Natural killer cell treated with Interleukin-12 subunit alpha and Interleukin-12 subunit beta and Interleukin-15 and Interleukin-18, amount 100 ng/mL, for 72 hours (primary cell): ENCODE measurements around the gene ARL8B. TPM values are rescaled to one million over a fixed set of nuclear protein-coding genes. Genes with fewer than 3 reads are reported as not detected.
A peak's percentile ranks its signal among the peaks of the same experiment; 100 is the strongest.

Source experiments
- ATAC-seq, 2 donors: fragments of 150-1000 bp; cut with Tn5 transposase in 1 of 2; sonication (Bioruptor Pico), chemical (Tn5 transposase) in 1 of 2; 2 replicates each; pipeline ENCODE4 v1.10.0; 2021
- DNase-seq: peaks from one replicate; pipeline ENCODE4 v3.0.0; 2022; ENCODE audit warnings: low spot score
- H3K27ac Mint-ChIP-seq, 2 donors: 1 replicate in 1 of 2; 2 replicates in 1 of 2; pipeline ENCODE4 v1.8.0; 2022; ENCODE audit warnings: mixed read lengths in 2 of 2, mild to moderate bottlenecking in 1 of 2, moderate library complexity in 1 of 2
- H3K27me3 Mint-ChIP-seq, 2 donors: 1 replicate in 1 of 2; 2 replicates in 1 of 2; pipeline ENCODE4 v1.8.0; 2022; ENCODE audit warnings: mixed read lengths in 2 of 2
- H3K36me3 Mint-ChIP-seq: one replicate; pipeline ENCODE4 v1.8.0; 2022; ENCODE audit warnings: mixed read lengths
- H3K4me1 Mint-ChIP-seq, 2 donors: 1 replicate in 1 of 2; 2 replicates in 1 of 2; pipeline ENCODE4 v1.8.0; 2022; ENCODE audit warnings: low read depth in 2 of 2, mixed read lengths in 2 of 2, mild to moderate bottlenecking in 1 of 2
- H3K4me3 Mint-ChIP-seq: one replicate; pipeline ENCODE4 v1.8.0; 2022; ENCODE audit warnings: mixed read lengths
- H3K9me3 Mint-ChIP-seq: 2 replicates; pipeline ENCODE4 v1.8.0; 2022; ENCODE audit warnings: mixed read lengths
- total RNA-seq, 2 donors: library from RNA; stranded (reverse); gene quantifications; one replicate each; pipeline ENCODE4 v1.2.3, GENCODE V29; 2022

ARL8B gene
- total RNA-seq, 2 donors from 2014 or later: 77.4 to 80.4 TPM

- peaks cover 26 to 30% of the 10 kb centered on the region in 2 donors for H3K4me1 Mint-ChIP-seq
These were observed 79.4 kb downstream of the ARL8B start for GRCh38 chr3:5201536-5201935.

GRCh38 chr3:5202222-5202621 lies 80.1 kb downstream of the ARL8B start:
- peak overlapping the region in 1 of 2 donors; percentile 68 for H3K27ac Mint-ChIP-seq
- ATAC-seq: no peak

More at GRCh38 chr3:5201536-5201935, 79.4 kb downstream of the ARL8B start:
- H3K4me3 Mint-ChIP-seq: no peak overlapping the region
- H3K9me3 Mint-ChIP-seq: peaks cover 3% of the 10 kb centered on the region
- H3K27ac Mint-ChIP-seq: peak overlapping the region in 1 of 2 donors; percentile 68
- H3K27me3 Mint-ChIP-seq: no peaks in the 10 kb centered on the region
- H3K36me3 Mint-ChIP-seq: peaks cover 57% of the 10 kb centered on the region
- ATAC-seq: no peak
- no peak for DNase-seq

GRCh38 chr3:5205165-5205941 lies 83.3 kb downstream of the ARL8B start:
- peaks cover 0 to 6% of the 10 kb centered on the region in 2 donors for H3K4me1 Mint-ChIP-seq
- no peaks in the 10 kb centered on the region for H3K27me3 Mint-ChIP-seq
- no peak for ATAC-seq
- H3K27ac Mint-ChIP-seq: peak overlapping the region; percentile 11 to 57
- peaks cover 54% of the 10 kb centered on the region for H3K36me3 Mint-ChIP-seq
- H3K9me3 Mint-ChIP-seq: no peaks in the 10 kb centered on the region
- no peak for DNase-seq
- H3K4me3 Mint-ChIP-seq: no peak overlapping the region

More at GRCh38 chr3:5202222-5202621, 80.1 kb downstream of the ARL8B start:
- no peaks in the 10 kb centered on the region for H3K27me3 Mint-ChIP-seq
- H3K9me3 Mint-ChIP-seq: no peaks in the 10 kb centered on the region
- peaks cover 19 to 23% of the 10 kb centered on the region in 2 donors for H3K4me1 Mint-ChIP-seq
- peaks cover 57% of the 10 kb centered on the region for H3K36me3 Mint-ChIP-seq
- no peak overlapping the region for H3K4me3 Mint-ChIP-seq
- no peak for DNase-seq

- ATAC-seq (no peak), DNase-seq (no peak)
- Mint-ChIP-seq H3K9me3 (no peaks in the 10 kb centered on the region), H3K4me1 (peaks cover 0 to 11% of the 10 kb centered on the region in 2 donors), H3K27ac (no peak overlapping the region), H3K4me3 (no peak overlapping the region), H3K36me3 (peaks cover 66% of the 10 kb centered on the region), H3K27me3 (no peaks in the 10 kb centered on the region)
These were observed 88.8 kb downstream of the ARL8B start for GRCh38 chr3:5210926-5211325.

- H3K9me3 Mint-ChIP-seq: no peaks in the 10 kb centered on the region
- no peak for ATAC-seq
These were observed 90.8 kb downstream of the ARL8B start for GRCh38 chr3:5212628-5213573.

GRCh38 chr3:5213574-5213966 lies 91.5 kb downstream of the ARL8B start:
- DNase-seq (no peak), ATAC-seq (no peak)
- Mint-ChIP-seq H3K4me3 (no peak overlapping the region), H3K36me3 (peaks cover 54% of the 10 kb centered on the region), H3K9me3 (no peaks in the 10 kb centered on the region), H3K27me3 (no peaks in the 10 kb centered on the region), H3K4me1 (peaks cover 0 to 11% of the 10 kb centered on the region in 2 donors), H3K27ac (peak overlapping the region in 1 of 2 donors; percentile 29)

More at GRCh38 chr3:5212628-5213573, 90.8 kb downstream of the ARL8B start:
- Mint-ChIP-seq H3K4me1 (peaks cover 0 to 11% of the 10 kb centered on the region in 2 donors), H3K36me3 (peaks cover 60% of the 10 kb centered on the region), H3K27ac (peak overlapping the region in 1 of 2 donors; percentile 29), H3K4me3 (no peak overlapping the region), H3K27me3 (no peaks in the 10 kb centered on the region)
- DNase-seq: no peak

GRCh38 chr3:5214352-5214751 lies 92.3 kb downstream of the ARL8B start:
- Mint-ChIP-seq H3K27me3 (no peaks in the 10 kb centered on the region), H3K27ac (peak overlapping the region in 1 of 2 donors; percentile 48), H3K4me3 (no peak overlapping the region), H3K9me3 (no peaks in the 10 kb centered on the region), H3K36me3 (peaks cover 50% of the 10 kb centered on the region), H3K4me1 (peaks cover 0 to 11% of the 10 kb centered on the region in 2 donors)
- DNase-seq (no peak), ATAC-seq (no peak)

- DNase-seq (no peak), ATAC-seq (no peak)
- H3K36me3 Mint-ChIP-seq: peaks cover 39% of the 10 kb centered on the region
- no peak overlapping the region for H3K4me3 Mint-ChIP-seq
- H3K27me3 Mint-ChIP-seq: no peaks in the 10 kb centered on the region
- H3K9me3 Mint-ChIP-seq: no peaks in the 10 kb centered on the region
- H3K4me1 Mint-ChIP-seq: peaks cover 0 to 15% of the 10 kb centered on the region in 2 donors
- H3K27ac Mint-ChIP-seq: no peak overlapping the region
These were observed 95.9 kb downstream of the ARL8B start for GRCh38 chr3:5217824-5218595.

GRCh38 chr3:5218815-5219214 lies 96.7 kb downstream of the ARL8B start:
- no peak overlapping the region for H3K27ac Mint-ChIP-seq
- H3K4me1 Mint-ChIP-seq: peaks cover 0 to 12% of the 10 kb centered on the region in 2 donors
- H3K27me3 Mint-ChIP-seq: no peaks in the 10 kb centered on the region
- H3K9me3 Mint-ChIP-seq: no peaks in the 10 kb centered on the region
- H3K36me3 Mint-ChIP-seq: peaks cover 31% of the 10 kb centered on the region
- H3K4me3 Mint-ChIP-seq: no peak overlapping the region
- DNase-seq (no peak), ATAC-seq (no peak)

- ATAC-seq (no peak), DNase-seq (no peak)
- H3K27ac Mint-ChIP-seq: no peak overlapping the region
- no peak overlapping the region for H3K4me3 Mint-ChIP-seq
- H3K36me3 Mint-ChIP-seq: peaks cover 27% of the 10 kb centered on the region
- peaks cover 0 to 9% of the 10 kb centered on the region in 2 donors for H3K4me1 Mint-ChIP-seq
- H3K9me3 Mint-ChIP-seq: no peaks in the 10 kb centered on the region
- no peaks in the 10 kb centered on the region for H3K27me3 Mint-ChIP-seq
These were observed 97.1 kb downstream of the ARL8B start for GRCh38 chr3:5219216-5219615.

- DNase-seq: no peak
- Mint-ChIP-seq H3K36me3 (peaks cover 20% of the 10 kb centered on the region), H3K9me3 (no peaks in the 10 kb centered on the region), H3K4me1 (peaks cover 0 to 4% of the 10 kb centered on the region in 2 donors), H3K27ac (peak overlapping the region in 1 of 2 donors; percentile 37), H3K4me3 (no peak overlapping the region), H3K27me3 (no peaks in the 10 kb centered on the region)
- ATAC-seq: no peak
These were observed 98.1 kb downstream of the ARL8B start for GRCh38 chr3:5220193-5220592.

- Mint-ChIP-seq H3K4me3 (no peak overlapping the region), H3K27ac (peak overlapping the region in 1 of 2 donors; percentile 37), H3K36me3 (peaks cover 18% of the 10 kb centered on the region), H3K9me3 (no peaks in the 10 kb centered on the region), H3K27me3 (no peaks in the 10 kb centered on the region), H3K4me1 (peaks cover 0 to 4% of the 10 kb centered on the region in 2 donors)
- DNase-seq: no peak
- ATAC-seq: no peak
These were observed 98.8 kb downstream of the ARL8B start for GRCh38 chr3:5220667-5221431.
